HEK293 (cell line): ENCODE measurements around the gene CACNB4.

ENCODE experiments used
- CTCF ChIA-PET: fragments of 350-600 bp; formaldehyde crosslinking; extraction: SDS; loops from one replicate; lab custom pipeline; 2021; ENCODE audit warnings: antibody characterized with exemption; lab: Yijun Ruan, JAX
- POLR2A ChIA-PET: fragments of 300-600 bp; formaldehyde crosslinking; extraction: SDS; loops from one replicate; lab custom pipeline; 2020; ENCODE audit warnings: antibody characterized with exemption, inconsistent platforms; lab: Yijun Ruan, JAX
- H3K27ac ChIP-seq: fragments of 200-500 bp; sonication (Bioruptor generic); 2 replicates; pipeline ENCODE4 v1.5.1; 2014; ENCODE audit warnings: low read depth, low read length, control low read depth, inconsistent platforms; ENCODE audit errors: extremely low read depth
- H3K36me3 ChIP-seq, 2 experiments: fragments of 200-500 bp in 1 of 2; sonication (Bioruptor generic) in 1 of 2; 1 replicate in 1 of 2; 2 replicates in 1 of 2; pipeline ENCODE4 v1.5.1; 2014 to 2017; ENCODE audit warnings: inconsistent platforms in 2 of 2, low read length in 2 of 2; ENCODE audit not compliant: control insufficient read depth in 2 of 2, insufficient read depth in 1 of 2
- H3K4me1 ChIP-seq: fragments of 200-500 bp; sonication (Bioruptor generic); 2 replicates; pipeline ENCODE4 v1.5.1; 2014; ENCODE audit warnings: mild to moderate bottlenecking, low read length, inconsistent platforms; ENCODE audit not compliant: control insufficient read depth, insufficient read depth
- H3K4me3 ChIP-seq: 2 replicates; pipeline ENCODE4 v1.5.1; 2011; ENCODE audit warnings: low read depth, mild to moderate bottlenecking, control low read depth, low read length, moderate library complexity
- H3K9me3 ChIP-seq: fragments of 200-500 bp; sonication (Bioruptor generic); 2 replicates; pipeline ENCODE4 v1.5.1; 2014; ENCODE audit warnings: low read depth, low read length, inconsistent platforms; ENCODE audit not compliant: control insufficient read depth, insufficient read depth
- GLI4 ChIP-seq: fragments of 450-650 bp; formaldehyde crosslinking; IDR thresholded peaks from 2 replicates; pipeline ENCODE4 v1.5.1; 2016; ENCODE audit warnings: missing biosample characterization, missing genetic modification characterization
- GLIS2 ChIP-seq: fragments of 450-650 bp; formaldehyde crosslinking; IDR thresholded peaks from 2 replicates; pipeline ENCODE4 v1.5.1; 2016; ENCODE audit warnings: missing biosample characterization, missing genetic modification characterization
- MYNN ChIP-seq: fragments of 450-650 bp; formaldehyde crosslinking; IDR thresholded peaks from 2 replicates; pipeline ENCODE4 v1.5.1; 2016; ENCODE audit warnings: missing biosample characterization, missing genetic modification characterization, borderline replicate concordance
- OVOL3 ChIP-seq: fragments of 450-650 bp; formaldehyde crosslinking; IDR thresholded peaks from 2 replicates; pipeline ENCODE4 v1.5.1; 2016; ENCODE audit warnings: missing biosample characterization, missing genetic modification characterization
- PRDM6 ChIP-seq: fragments of 450-650 bp; formaldehyde crosslinking; IDR thresholded peaks from 2 replicates; pipeline ENCODE4 v1.5.1; 2017; ENCODE audit warnings: missing biosample characterization, missing genetic modification characterization
- SP7 ChIP-seq: fragments of 450-650 bp; formaldehyde crosslinking; IDR thresholded peaks from 2 replicates; pipeline ENCODE4 v1.5.1; 2016; ENCODE audit warnings: missing biosample characterization, missing genetic modification characterization
- TSHZ1 ChIP-seq: fragments of 450-650 bp; formaldehyde crosslinking; IDR thresholded peaks from 2 replicates; pipeline ENCODE4 v1.5.1; 2016; ENCODE audit warnings: missing biosample characterization, missing genetic modification characterization, borderline replicate concordance
- ZBTB1 ChIP-seq: fragments of 450-650 bp; formaldehyde crosslinking; IDR thresholded peaks from 2 replicates; pipeline ENCODE4 v1.5.1; 2016; ENCODE audit warnings: missing biosample characterization, missing genetic modification characterization
- ZBTB7A ChIP-seq: fragments of 450-650 bp; formaldehyde crosslinking; IDR thresholded peaks from 2 replicates; pipeline ENCODE4 v1.5.1; 2016; ENCODE audit warnings: low read depth, missing biosample characterization, missing genetic modification characterization
- ZFHX2 ChIP-seq: fragments of 450-650 bp; formaldehyde crosslinking; conservative IDR thresholded peaks from 2 replicates; pipeline ENCODE4 v1.5.1; 2016; ENCODE audit warnings: missing biosample characterization, missing genetic modification characterization
- ZNF132 ChIP-seq: fragments of 450-650 bp; formaldehyde crosslinking; IDR thresholded peaks from 2 replicates; pipeline ENCODE4 v1.5.1; 2017; ENCODE audit warnings: missing biosample characterization, missing genetic modification characterization, borderline replicate concordance
- ZNF292 ChIP-seq: fragments of 450-650 bp; formaldehyde crosslinking; IDR thresholded peaks from 2 replicates; pipeline ENCODE4 v1.5.1; 2016; ENCODE audit warnings: low read depth, missing biosample characterization, missing genetic modification characterization, borderline replicate concordance
- ZNF341 ChIP-seq: fragments of 450-650 bp; formaldehyde crosslinking; IDR thresholded peaks from 2 replicates; pipeline ENCODE4; 2016; ENCODE audit warnings: low read depth, missing biosample characterization, missing genetic modification characterization
- ZNF426 ChIP-seq: fragments of 450-650 bp; formaldehyde crosslinking; IDR thresholded peaks from 2 replicates; pipeline ENCODE4 v1.5.1; 2017; ENCODE audit warnings: missing biosample characterization, missing genetic modification characterization, mild to moderate bottlenecking, inconsistent platforms, moderate library complexity
- ZNF548 ChIP-seq: fragments of 450-650 bp; formaldehyde crosslinking; IDR thresholded peaks from 2 replicates; pipeline ENCODE4 v1.5.1; 2016; ENCODE audit warnings: missing biosample characterization, missing genetic modification characterization
- ZNF660 ChIP-seq: fragments of 450-650 bp; IDR thresholded peaks from 2 replicates; pipeline ENCODE4 v1.5.1; 2018; ENCODE audit warnings: missing biosample characterization, mild to moderate bottlenecking, missing genetic modification characterization
- ZNF664 ChIP-seq: fragments of 450-650 bp; formaldehyde crosslinking; IDR thresholded peaks from 2 replicates; pipeline ENCODE4 v1.5.1; 2016; ENCODE audit warnings: missing biosample characterization, missing genetic modification characterization
- ZNF707 ChIP-seq: fragments of 450-650 bp; formaldehyde crosslinking; IDR thresholded peaks from 2 replicates; pipeline ENCODE4 v1.5.1; 2016; ENCODE audit warnings: missing biosample characterization, missing genetic modification characterization
- ZNF830 ChIP-seq: fragments of 450-650 bp; IDR thresholded peaks from 2 replicates; pipeline ENCODE4 v1.5.0; 2018; ENCODE audit warnings: missing biosample characterization, missing genetic modification characterization, low read depth, mild to moderate bottlenecking, moderate library complexity
- TF ChIP-seq, protein P1 (sequence below): fragments of 450-650 bp; formaldehyde crosslinking; IDR thresholded peaks from 2 replicates; pipeline ENCODE4 v1.5.1; 2016; ENCODE audit warnings: missing biosample characterization, missing genetic modification characterization

The CACNB4 gene

GRCh38 chr2:151930042-151930441, 168.8 kb downstream of the CACNB4 start:
- H3K9me3 ChIP-seq, result no peaks in the 10 kb centered on the region
- POLR2A ChIA-PET, result no interaction called here
- no peak overlapping the region for H3K4me3 ChIP-seq
- CTCF ChIA-PET, result no interaction called here
- H3K27ac ChIP-seq, result no peak overlapping the region
- TF ChIP-seq ZNF341 (no peak), ZFHX2 (tag by site-specific recombination) (no peak), TSHZ1 (tag by site-specific recombination) (no peak), ZNF132 (no peak), ZBTB1 (no peak), GLI4 (tag by site-specific recombination) (no peak), ZNF292 (tag by site-specific recombination) (no peak), OVOL3 (tag by site-specific recombination) (no peak), ZNF426 (tag by site-specific recombination) (no peak), ZNF707 (tag by site-specific recombination) (no peak), ZNF548 (no peak), ZNF664 (tag by site-specific recombination) (no peak)
- TF ChIP-seq, protein P1, sequence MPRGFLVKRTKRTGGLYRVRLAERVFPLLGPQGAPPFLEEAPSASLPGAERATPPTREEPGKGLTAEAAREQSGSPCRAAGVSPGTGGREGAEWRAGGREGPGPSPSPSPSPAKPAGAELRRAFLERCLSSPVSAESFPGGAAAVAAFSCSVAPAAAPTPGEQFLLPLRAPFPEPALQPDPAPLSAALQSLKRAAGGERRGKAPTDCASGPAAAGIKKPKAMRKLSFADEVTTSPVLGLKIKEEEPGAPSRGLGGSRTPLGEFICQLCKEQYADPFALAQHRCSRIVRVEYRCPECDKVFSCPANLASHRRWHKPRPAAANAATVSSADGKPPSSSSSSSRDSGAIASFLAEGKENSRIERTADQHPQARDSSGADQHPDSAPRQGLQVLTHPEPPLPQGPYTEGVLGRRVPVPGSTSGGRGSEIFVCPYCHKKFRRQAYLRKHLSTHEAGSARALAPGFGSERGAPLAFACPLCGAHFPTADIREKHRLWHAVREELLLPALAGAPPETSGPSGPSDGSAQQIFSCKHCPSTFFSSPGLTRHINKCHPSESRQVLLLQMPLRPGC, result no peak
- H3K4me1 ChIP-seq, result no peaks in the 10 kb centered on the region
- H3K36me3 ChIP-seq, result no peaks in the 10 kb centered on the region

GRCh38 chr2:151928380-151928779, 170.5 kb downstream of the CACNB4 start:
- no peaks in the 10 kb centered on the region for H3K4me1 ChIP-seq
- no peaks in the 10 kb centered on the region for H3K36me3 ChIP-seq
- no peak overlapping the region for H3K4me3 ChIP-seq
- TF ChIP-seq ZNF660 (peak; percentile 69; the same call in 1 of the 2 replicates), GLIS2 (tag by site-specific recombination) (no peak), SP7 (tag by site-specific recombination) (no peak), MYNN (tag by site-specific recombination) (no peak), ZNF830 (tag by site-specific recombination) (no peak), PRDM6 (tag by site-specific recombination) (no peak), ZBTB7A (tag by site-specific recombination) (no peak)
- H3K9me3 ChIP-seq, result no peaks in the 10 kb centered on the region
- no peak overlapping the region for H3K27ac ChIP-seq
- ChIA-PET CTCF (interaction anchor here (0.6 to 1.3 kb wide), 2 partner anchors 10 to 97 kb away, joined by 3 to 6 read pairs; no protein-coding TSS in a partner anchor), POLR2A (no interaction called here)
